Activated CD4-positive, alpha-beta T cell treated with anti-CD3 and anti-CD28 coated beads, Interleukin-10, Interleukin-2, amounts not matched to agents 100 ng/mL and 50 ng/mL, durations not matched to agents 16 hours and 8 hours (primary cell): ENCODE results near the gene GMFB.
"Not testable (repeated sequence)": the region's sequence is repeated elsewhere in the genome, so short reads cannot be mapped to it uniquely, and the experiment has no call there.

Experiments
- DNase-seq: peaks from one replicate; pipeline ENCODE4 v3.0.0-alpha.2; 2020

The GMFB gene

GRCh38 chr14:54490445-54491175, 1.8 kb upstream of the GMFB start:
- no peak for DNase-seq

DNA sequence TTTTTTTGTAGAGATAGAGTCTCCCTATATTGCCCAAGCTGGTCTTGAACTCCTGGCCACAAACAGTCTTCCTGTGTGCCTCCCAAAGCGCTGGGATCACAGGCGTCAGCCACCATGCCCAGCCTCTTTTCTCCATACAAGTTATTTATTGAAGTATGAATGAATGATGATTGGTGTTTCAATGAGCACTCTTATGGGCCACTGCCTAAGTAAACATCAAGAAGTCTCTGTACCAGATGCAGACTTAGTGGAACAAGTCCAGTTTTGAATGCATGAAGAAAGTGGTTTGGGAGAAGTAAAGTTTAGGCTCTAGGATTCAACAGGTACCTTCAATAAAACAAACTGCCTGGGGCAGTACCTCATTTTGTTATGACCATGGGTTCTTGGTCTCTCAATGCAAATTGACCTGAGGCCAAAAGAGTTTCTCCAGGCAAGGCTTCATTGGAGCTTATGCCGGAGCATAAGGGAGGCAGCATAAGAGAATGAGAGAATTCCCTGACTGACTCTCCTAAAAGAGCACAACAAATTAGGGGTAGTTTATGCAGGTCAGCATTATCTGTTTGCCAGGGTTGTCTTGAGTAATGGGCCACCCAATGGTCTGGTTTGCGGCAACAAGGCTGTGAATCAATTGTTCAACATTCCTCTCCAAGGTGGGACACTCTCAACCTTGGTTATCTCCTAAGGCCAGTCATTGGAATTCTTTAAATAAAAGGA, 1.1 kb upstream of the GMFB start:
- no peak for DNase-seq

- no peak for DNase-seq
These were observed 521 bp upstream of the GMFB start for GRCh38 chr14:54489318-54489683.

- no peak for DNase-seq
These were observed 498 bp downstream of the GMFB start for GRCh38 chr14:54488318-54488645.

GRCh38 chr14:54487771-54488170, 1.0 kb downstream of the GMFB start:
- DNase-seq, result no peak

DNA sequence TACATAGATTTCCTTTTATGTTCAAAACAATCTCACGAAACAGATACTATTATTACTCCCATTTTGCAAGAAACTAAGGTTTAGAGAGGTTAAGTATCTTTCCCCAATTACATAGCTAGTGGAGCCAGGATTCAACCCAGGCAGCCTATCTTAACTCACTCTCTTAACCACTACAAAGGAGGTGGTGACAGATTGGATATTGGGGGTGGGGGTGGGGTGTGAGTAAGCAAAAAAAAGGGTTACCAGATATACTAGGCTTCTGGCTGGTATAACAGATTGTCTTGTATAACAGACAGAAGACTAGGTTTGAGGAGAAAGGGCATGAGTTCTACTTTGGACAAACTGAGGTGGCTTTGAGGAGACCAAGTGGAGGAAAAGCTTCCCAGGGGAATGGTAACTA, 2.1 kb downstream of the GMFB start:
- peak; percentile 11 for DNase-seq

- no peak for DNase-seq
These were observed 4.9 kb downstream of the GMFB start for GRCh38 chr14:54483846-54484245.

DNA sequence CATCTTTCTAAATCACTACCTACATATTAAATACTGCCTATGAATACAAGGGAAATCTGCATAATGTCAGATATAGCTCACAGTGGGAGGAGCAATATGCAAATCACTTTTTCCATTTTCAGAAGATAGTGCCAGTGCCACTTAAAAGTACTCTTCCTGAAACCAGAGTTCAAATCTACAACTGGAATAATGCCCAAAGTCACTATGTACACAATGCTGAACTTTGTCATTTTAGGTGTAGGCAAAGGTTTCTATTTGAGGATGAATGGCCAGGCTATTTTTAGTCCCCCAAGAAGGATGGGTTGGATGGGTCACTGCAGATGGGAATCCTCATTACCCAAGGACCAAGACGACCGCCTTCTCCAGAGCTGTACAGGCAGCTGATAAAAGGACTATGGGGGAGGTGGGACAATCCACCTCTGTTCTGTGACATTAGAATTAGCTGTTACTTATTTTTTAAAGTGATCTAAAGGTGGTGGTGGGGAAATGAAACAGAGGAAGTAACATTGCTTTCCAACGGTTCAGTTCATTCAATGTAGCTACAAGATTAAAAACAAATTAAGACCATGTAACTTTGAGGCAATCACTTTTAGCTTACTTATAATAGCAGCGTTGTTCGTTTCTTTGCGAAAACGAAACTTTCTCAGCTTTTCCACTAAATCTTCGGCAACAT, 5.6 kb downstream of the GMFB start:
- no peak for DNase-seq

DNA sequence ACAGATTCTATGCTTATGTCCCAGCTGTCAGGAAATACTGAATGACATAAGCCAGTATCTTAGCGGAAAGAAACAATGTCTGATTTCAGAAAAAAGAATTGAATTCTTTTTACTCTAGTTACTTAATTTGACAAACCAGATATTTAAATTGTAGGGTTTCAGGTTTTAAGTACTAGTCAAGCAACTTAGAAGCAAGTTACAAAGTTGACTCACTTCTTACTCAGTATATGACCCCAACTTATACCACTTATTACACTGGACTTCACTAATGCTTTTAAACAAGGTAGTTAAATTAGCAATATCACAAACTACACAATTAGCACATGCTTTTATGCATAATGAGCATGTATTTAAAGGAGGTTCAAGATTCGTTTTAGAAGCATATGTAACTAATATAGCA, 7.1 kb downstream of the GMFB start:
- DNase-seq, result no peak

DNA sequence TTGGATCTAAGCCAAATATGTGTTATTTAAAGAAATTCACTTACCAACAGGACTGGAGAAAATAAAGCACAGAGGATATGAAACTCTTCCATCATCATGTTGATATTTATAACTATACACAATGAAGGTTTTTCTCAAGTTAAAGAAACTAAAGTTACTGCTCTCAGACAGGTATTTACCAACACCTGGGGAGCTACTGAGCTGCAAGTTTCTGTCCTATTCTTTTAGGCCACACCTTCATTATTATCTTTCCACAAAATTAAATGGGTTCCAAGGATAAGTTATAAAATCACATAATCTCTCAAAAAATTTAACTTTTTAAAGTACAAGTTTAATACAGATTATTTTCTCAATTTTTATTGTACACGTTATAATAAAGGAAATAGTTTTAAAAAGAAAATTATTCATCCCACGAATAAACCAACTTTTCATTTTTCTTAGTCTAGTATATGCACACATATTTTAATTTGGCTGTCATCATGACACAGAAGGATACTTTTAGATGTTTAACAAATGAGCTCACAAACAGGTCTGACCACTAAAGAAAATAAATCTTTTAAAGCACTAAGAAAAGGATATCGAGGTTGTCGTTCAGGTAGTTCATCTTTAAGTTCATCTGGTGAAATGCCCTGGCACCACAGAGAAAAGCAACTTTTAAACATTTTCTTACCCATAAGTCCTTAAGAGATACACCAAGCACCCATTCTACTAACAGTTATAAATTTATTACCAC, 7.8 kb downstream of the GMFB start:
- no peak for DNase-seq

DNA sequence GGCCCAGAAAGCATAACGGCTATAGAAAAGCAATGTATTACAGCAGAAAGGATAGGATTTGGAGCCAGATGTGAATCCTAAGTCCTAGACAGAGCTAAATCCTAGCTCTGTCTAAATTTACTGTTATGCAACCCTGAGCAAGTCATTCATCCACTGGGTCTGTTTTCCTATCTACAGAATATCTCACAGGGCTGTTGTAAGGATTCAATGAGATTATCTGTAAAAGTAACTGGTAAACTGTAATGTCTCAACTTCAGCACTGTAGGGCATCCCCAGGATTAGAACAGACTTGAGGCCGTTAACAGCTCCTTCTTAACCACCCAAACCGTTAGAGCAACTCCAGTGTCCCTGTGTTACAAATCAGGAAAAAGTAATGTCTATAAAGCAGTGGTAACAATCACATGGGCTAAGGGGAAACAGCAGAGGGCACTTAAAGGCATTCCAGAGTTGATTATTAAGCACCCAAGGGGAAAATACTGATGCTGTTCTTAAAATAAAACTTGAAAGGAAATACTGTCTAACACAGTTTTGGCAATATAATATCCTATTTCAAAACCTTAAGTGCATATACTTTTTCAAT, 10.1 kb downstream of the GMFB start:
- no peak for DNase-seq

DNA sequence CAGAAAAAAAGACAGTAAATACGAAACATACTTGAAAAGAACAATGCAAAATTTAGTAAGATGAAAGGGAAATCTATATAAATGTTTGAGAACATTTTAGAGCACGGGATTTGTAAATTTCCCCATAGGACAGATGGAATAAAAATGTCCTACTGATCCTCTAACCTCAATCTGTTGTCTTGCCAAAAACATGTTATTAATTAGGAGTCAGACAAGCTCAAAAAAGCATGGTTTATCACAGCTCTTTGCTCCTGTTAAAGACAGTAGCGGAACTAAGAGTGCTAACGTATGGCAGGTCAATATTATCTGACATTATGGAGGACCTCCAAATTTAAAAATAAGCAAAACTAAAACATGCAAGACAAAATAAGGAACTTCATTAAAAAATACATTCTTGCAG, 12.9 kb downstream of the GMFB start:
- DNase-seq, result no peak

GRCh38 chr14:54475187-54475899, 13.4 kb downstream of the GMFB start:
- DNase-seq, result no peak

GRCh38 chr14:54474232-54474793, 14.5 kb downstream of the GMFB start:
- DNase-seq, result no peak

DNA sequence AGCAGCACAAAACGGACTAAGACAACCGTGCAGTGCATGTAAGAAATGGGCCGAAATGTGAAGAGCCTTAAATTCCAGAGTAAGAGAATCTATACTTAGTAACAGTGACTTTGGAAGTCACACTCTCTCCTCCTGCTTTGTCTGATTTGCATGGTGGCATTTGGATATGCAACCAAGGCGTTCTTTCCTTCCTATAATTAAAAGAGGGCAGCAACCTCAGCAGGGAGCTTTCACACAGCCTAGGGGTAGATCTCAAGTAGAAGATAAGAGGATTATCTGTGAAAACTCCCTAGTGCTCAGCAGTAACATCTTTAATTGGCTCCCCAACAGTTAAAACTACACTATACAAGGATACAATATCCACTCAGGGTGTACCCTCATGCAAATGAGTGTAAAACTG, 16.5 kb downstream of the GMFB start:
- no peak for DNase-seq

DNA sequence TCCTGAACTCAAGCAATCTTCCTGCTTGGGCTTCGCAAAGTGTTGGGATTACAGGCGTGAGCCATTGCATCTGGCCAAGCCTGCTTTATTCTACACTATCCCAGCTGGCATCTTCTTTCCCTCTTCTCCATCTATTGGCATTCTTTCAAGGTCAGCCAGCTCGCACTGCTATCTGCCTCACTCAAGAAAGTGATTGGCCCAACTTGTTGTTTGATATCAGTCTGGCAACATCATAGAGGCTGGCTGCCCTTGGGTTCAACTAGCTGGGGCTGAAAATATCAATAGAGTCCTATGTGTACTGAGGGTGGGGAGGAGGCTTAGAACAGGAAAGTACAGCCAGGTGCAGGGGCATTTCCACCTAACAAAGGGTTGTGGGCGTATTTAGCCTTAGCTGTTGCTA, 17.1 kb downstream of the GMFB start:
- DNase-seq, result no peak

- DNase-seq, result no peak
These were observed 18.1 kb downstream of the GMFB start for GRCh38 chr14:54470701-54471100.

GRCh38 chr14:54467280-54467679, 21.5 kb downstream of the GMFB start:
- no peak for DNase-seq

- no peak for DNase-seq
These were observed 23.1 kb downstream of the GMFB start for GRCh38 chr14:54465654-54466053.

DNA sequence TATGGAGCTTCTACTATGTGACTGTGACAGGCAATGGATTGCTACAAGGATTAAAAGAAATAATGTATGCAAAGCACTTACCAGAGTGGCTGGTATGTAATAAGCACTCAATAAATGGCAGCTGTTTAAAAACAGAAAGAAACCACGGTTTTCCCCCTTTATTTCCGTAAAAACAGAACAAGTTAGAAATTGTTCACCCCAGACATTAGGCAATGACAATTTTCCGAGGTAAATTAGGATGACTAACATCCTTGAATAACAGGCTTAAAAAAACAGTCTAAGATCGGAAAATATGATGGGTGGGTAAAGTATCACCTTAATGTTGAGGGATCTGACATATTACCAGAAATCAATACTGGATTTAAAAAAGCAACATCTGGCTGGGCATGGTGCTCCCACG, 26.7 kb downstream of the GMFB start:
- DNase-seq, result peak; percentile 12

- no peak for DNase-seq
These were observed 29.7 kb downstream of the GMFB start for GRCh38 chr14:54459106-54459505.

DNA sequence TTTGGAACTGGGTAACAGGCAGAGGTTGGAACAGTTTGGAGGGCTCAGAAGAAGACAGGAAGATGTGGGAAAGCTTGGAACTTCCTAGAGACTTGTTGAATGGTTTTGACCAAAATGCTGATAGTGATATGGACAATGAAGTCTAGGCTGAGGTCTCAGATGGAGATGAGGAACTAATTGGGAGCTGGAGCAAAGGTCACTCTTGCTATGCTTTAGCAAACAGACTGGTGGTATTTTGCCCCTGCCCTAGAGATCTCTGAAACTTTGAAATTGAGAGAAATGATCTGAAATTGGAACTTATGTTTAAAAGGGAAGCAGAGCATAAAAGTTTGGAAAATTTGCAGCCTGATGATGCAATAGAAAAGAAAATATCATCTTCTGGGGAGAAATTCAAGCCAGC, 30.2 kb downstream of the GMFB start:
- not testable (repeated sequence) for DNase-seq
